Endodermal cell (in vitro differentiated cells): Measurements from ENCODE around the gene GARIN5A. TPM values are rescaled to one million over a fixed set of nuclear protein-coding genes. Genes with fewer than 3 reads are reported as not detected.

Experiments used
- DNase-seq: peaks from one replicate; pipeline ENCODE4 v3.0.0-alpha.2; 2017
- H3K27ac ChIP-seq: 2 replicates; pipeline ENCODE4 v1.5.1; 2013; ENCODE audit warnings: mild to moderate bottlenecking, low read depth, low read length, moderate library complexity
- H3K27me3 ChIP-seq: 2 replicates; pipeline ENCODE4 v1.6.1; 2013; ENCODE audit warnings: mild to moderate bottlenecking, low read length, moderate library complexity; ENCODE audit not compliant: insufficient read depth, control insufficient read depth, poor library complexity, severe bottlenecking
- H3K36me3 ChIP-seq: 2 replicates; pipeline ENCODE4 v1.7.0; 2013; ENCODE audit warnings: mild to moderate bottlenecking, low read length, moderate library complexity; ENCODE audit not compliant: control insufficient read depth, insufficient read depth
- H3K4me1 ChIP-seq: one replicate; pipeline ENCODE4 v1.7.0; 2013; ENCODE audit warnings: low read length; ENCODE audit not compliant: control insufficient read depth, insufficient read depth
- H3K4me3 ChIP-seq: 2 replicates; pipeline ENCODE4 v1.5.1; 2013; ENCODE audit warnings: mild to moderate bottlenecking, low read length, moderate library complexity
- H3K9ac ChIP-seq: 2 replicates; pipeline ENCODE4 v1.6.1; 2013; ENCODE audit warnings: mild to moderate bottlenecking, low read length, moderate library complexity; ENCODE audit not compliant: poor library complexity, severe bottlenecking; ENCODE audit errors: extremely low read depth
- H3K9me3 ChIP-seq: 2 replicates; pipeline ENCODE4 v1.6.1; 2013; ENCODE audit warnings: mild to moderate bottlenecking, low read length, moderate library complexity; ENCODE audit not compliant: control insufficient read depth
- H3K27ac Mint-ChIP-seq: 2 replicates; pipeline ENCODE4 v1.8.0; 2020; ENCODE audit warnings: mixed read lengths
- H3K27me3 Mint-ChIP-seq: 2 replicates; pipeline ENCODE4 v1.8.0; 2021; ENCODE audit warnings: mild to moderate bottlenecking, mixed read lengths; ENCODE audit not compliant: insufficient read depth
- H3K36me3 Mint-ChIP-seq: 2 replicates; pipeline ENCODE4 v1.8.0; 2020; ENCODE audit warnings: low read depth, mixed read lengths
- H3K4me1 Mint-ChIP-seq: 2 replicates; pipeline ENCODE4 v1.8.0; 2020; ENCODE audit warnings: mixed read lengths
- H3K4me3 Mint-ChIP-seq: 2 replicates; pipeline ENCODE4 v1.8.0; 2020; ENCODE audit warnings: mild to moderate bottlenecking, moderate library complexity, mixed read lengths
- H3K9me3 Mint-ChIP-seq: 2 replicates; pipeline ENCODE4 v1.8.0; 2020; ENCODE audit warnings: mild to moderate bottlenecking, mixed read lengths
- WGBS, 2 experiments: methylation state at CpG; one replicate each; pipeline versions ENCODE4 v1.1.5 to v1.1.7; 2013; ENCODE audit warnings: missing lambda C conversion rate in 2 of 2, mixed read lengths in 1 of 2; ENCODE audit not compliant: insufficient coverage in 1 of 2, insufficient read length in 1 of 2; 5-methylcytosine and 5-hydroxymethylcytosine counted together
- total RNA-seq, 2 donors: library from RNA; stranded (reverse); fragmentation: NEBNext Ultra II Directional in 1 of 2; extraction: Animal tissue kit (Norgen Biotek cat#: 25700) in 1 of 2; gene quantifications; 2 replicates in 1 of 2; 3 replicates in 1 of 2; pipeline ENCODE4 v1.2.1, GENCODE V29; 2021
- TF ChIP-seq, protein P1 (sequence below): fragments of 200-600 bp; sonication (generic); conservative IDR thresholded peaks from 2 replicates; pipeline ENCODE4 v1.5.0; 2021; ENCODE audit warnings: antibody characterized with exemption, mild to moderate bottlenecking

The GARIN5A gene
- total RNA-seq, 2 donors from 2014 or later = 8.3 to 9.5 TPM

DNA sequence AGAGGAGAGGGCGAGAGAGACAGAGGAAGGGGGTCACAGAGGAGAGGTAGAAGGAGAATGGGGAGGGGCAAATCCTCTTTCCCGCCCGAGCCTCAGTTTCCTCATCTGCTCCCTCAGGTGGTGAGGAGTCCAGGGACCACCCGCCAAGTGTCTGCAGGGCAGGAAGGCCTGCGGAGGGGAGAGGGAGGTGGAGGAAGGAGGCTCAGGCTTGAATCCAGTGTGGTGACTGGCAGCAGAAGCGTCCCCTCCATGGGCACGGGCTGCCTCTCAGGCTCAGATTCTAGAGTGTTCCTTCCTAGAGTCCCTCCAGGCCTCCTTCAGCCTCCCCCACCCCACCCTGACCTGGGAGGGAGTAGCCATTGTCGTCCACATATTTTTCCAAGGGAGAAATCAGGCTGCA, 16.5 kb upstream of the GARIN5A start:
- H3K9me3 Mint-ChIP-seq = peaks cover 3% of the 10 kb centered on the region
- H3K36me3 Mint-ChIP-seq = peaks cover 10% of the 10 kb centered on the region

DNA sequence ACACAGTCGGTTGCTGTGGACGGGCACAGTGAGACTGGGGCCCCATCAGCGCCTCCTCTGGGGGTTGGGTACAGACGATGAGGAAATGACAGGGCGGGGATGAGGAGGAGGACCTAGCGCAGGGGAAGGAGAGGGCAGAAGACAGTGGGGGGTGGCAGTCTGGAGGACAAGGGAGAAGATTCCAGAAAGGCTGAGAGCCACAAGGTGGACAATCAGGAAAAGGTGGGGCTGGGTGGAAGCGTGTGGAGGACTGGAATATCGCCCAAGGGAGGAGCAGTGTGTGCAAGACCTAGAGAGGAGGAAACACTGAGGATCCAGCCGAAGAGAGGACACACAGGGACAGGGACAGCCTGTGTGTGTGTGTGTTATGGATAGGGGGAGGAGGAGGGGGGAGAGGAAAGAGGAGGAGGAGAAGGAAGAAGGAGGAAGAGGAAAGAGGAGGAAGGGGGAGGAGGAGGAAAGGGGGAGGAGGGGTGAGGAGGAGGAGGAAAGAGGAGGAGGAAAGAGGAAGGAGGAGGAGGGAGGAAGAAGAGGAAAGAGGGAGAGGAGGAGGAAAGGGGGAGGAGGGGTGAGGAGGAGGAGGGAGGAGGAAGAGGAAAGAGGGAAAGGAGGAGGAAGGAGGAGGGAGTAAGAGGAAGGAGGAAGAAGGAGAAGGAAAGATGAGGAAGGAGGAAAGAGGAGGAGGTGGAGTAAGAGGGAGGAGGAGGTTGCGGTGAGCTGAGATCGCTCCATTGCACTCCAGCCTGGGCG, 15.8 kb upstream of the GARIN5A start:
- DNase-seq = peak; percentile 69
- H3K36me3 ChIP-seq = no peaks in the 10 kb centered on the region
- no peaks in the 10 kb centered on the region for H3K4me1 Mint-ChIP-seq
- H3K4me1 ChIP-seq = no peaks in the 10 kb centered on the region
- WGBS, 2 experiments = 28 to 57% methylated on average over 5 to 9 of the region's 12 CpGs
- H3K9ac ChIP-seq = no peak overlapping the region
- no peak overlapping the region for H3K4me3 ChIP-seq
- peaks cover 10% of the 10 kb centered on the region for H3K36me3 Mint-ChIP-seq
- H3K9me3 Mint-ChIP-seq = peaks cover 3% of the 10 kb centered on the region
- H3K9me3 ChIP-seq = peaks cover 9% of the 10 kb centered on the region
- no peak overlapping the region for H3K27ac Mint-ChIP-seq
- H3K27me3 Mint-ChIP-seq = peaks cover 84% of the 10 kb centered on the region
- H3K27ac ChIP-seq = no peak overlapping the region
- no peak overlapping the region for H3K4me3 Mint-ChIP-seq
- H3K27me3 ChIP-seq = peaks cover 31% of the 10 kb centered on the region
- TF ChIP-seq, protein P1, sequence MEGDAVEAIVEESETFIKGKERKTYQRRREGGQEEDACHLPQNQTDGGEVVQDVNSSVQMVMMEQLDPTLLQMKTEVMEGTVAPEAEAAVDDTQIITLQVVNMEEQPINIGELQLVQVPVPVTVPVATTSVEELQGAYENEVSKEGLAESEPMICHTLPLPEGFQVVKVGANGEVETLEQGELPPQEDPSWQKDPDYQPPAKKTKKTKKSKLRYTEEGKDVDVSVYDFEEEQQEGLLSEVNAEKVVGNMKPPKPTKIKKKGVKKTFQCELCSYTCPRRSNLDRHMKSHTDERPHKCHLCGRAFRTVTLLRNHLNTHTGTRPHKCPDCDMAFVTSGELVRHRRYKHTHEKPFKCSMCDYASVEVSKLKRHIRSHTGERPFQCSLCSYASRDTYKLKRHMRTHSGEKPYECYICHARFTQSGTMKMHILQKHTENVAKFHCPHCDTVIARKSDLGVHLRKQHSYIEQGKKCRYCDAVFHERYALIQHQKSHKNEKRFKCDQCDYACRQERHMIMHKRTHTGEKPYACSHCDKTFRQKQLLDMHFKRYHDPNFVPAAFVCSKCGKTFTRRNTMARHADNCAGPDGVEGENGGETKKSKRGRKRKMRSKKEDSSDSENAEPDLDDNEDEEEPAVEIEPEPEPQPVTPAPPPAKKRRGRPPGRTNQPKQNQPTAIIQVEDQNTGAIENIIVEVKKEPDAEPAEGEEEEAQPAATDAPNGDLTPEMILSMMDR = no peak

More for the DNA sequence above, 16.5 kb upstream of the GARIN5A start:
- Histone ChIP-seq H3K4me3 (no peak overlapping the region), H3K9ac (no peak overlapping the region), H3K36me3 (no peaks in the 10 kb centered on the region), H3K27me3 (peaks cover 35% of the 10 kb centered on the region), H3K4me1 (no peaks in the 10 kb centered on the region), H3K27ac (no peak overlapping the region), H3K9me3 (peaks cover 16% of the 10 kb centered on the region)
- H3K27ac Mint-ChIP-seq = no peak overlapping the region
- TF ChIP-seq, protein P1 = no peak
- no peaks in the 10 kb centered on the region for H3K4me1 Mint-ChIP-seq
- no peak for DNase-seq
- no peak overlapping the region for H3K4me3 Mint-ChIP-seq
- 72 to 74% methylated on average over 4 to 8 of the region's 8 CpGs for WGBS, 2 experiments
- peaks cover 77% of the 10 kb centered on the region for H3K27me3 Mint-ChIP-seq

DNA sequence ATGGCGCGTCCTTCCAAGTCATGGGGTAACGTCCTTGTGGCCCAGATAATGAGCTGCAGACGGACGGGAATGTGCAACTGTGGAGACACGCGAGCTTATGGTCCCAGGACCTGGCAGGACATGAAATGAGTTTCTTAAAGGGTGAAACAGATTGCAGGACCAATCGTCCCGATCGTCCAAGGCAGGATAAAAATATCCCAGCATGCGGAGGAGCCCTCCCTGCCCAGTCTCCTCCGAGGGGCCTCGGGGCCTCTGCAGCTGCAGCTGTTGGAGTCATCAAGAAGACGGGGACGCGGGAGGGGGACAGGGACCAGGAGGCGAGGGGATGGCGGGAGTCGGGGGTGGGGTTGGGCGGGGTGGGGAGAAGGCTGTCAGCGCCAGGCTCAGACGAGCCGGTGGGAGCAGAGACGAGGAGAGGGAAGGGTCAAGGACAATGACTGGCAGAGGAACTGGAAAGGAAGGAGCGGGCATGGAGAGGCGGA, 14.4 kb upstream of the GARIN5A start:
- no peak overlapping the region for H3K9ac ChIP-seq
- peaks cover 6% of the 10 kb centered on the region for H3K36me3 ChIP-seq
- Mint-ChIP-seq H3K27me3 (peaks cover 92% of the 10 kb centered on the region), H3K9me3 (peaks cover 14% of the 10 kb centered on the region), H3K4me3 (no peak overlapping the region), H3K36me3 (peaks cover 20% of the 10 kb centered on the region), H3K27ac (no peak overlapping the region), H3K4me1 (no peaks in the 10 kb centered on the region)
- H3K27ac ChIP-seq = no peak overlapping the region
- no peaks in the 10 kb centered on the region for H3K4me1 ChIP-seq
- TF ChIP-seq, protein P1 = no peak
- no peak overlapping the region for H3K4me3 ChIP-seq
- DNase-seq = no peak
- H3K27me3 ChIP-seq = peaks cover 33% of the 10 kb centered on the region
- peaks cover 18% of the 10 kb centered on the region for H3K9me3 ChIP-seq
- 87 to 90% methylated on average over 17 to 26 of the region's 26 CpGs for WGBS, 2 experiments
